Superior temporal gyrus (tissue), 1 donor: Measurements from ENCODE around the gene CASZ1.

Experiments
- DNase-seq: peaks from one replicate; pipeline ENCODE4 v3.0.0-alpha.2; 2016; ENCODE audit errors: extremely low spot score

The CASZ1 gene

GRCh38 chr1:10687782-10688408, 108.6 kb downstream of the CASZ1 start:
- no peak for DNase-seq

- DNase-seq: no peak
Measured at GRCh38 chr1:10687251-10687651, 109.2 kb downstream of the CASZ1 start.

- no peak for DNase-seq
Measured at GRCh38 chr1:10686404-10687040, 109.9 kb downstream of the CASZ1 start.

- no peak for DNase-seq
Measured at GRCh38 chr1:10685808-10686403, 110.5 kb downstream of the CASZ1 start.

GRCh38 chr1:10685196-10685807, 111.1 kb downstream of the CASZ1 start:
- no peak for DNase-seq

GRCh38 chr1:10684221-10684620, 112.2 kb downstream of the CASZ1 start:
- DNase-seq: no peak

- no peak for DNase-seq
Measured at GRCh38 chr1:10682449-10683309, 113.8 kb downstream of the CASZ1 start.

GRCh38 chr1:10682108-10682445, 114.4 kb downstream of the CASZ1 start:
- no peak for DNase-seq

GRCh38 chr1:10681296-10682107, 114.9 kb downstream of the CASZ1 start:
- DNase-seq: no peak

GRCh38 chr1:10680487-10680886, 116.0 kb downstream of the CASZ1 start:
- DNase-seq: no peak

GRCh38 chr1:10679496-10680220, 116.8 kb downstream of the CASZ1 start:
- DNase-seq: no peak

GRCh38 chr1:10678852-10679251, 117.6 kb downstream of the CASZ1 start:
- no peak for DNase-seq

GRCh38 chr1:10678402-10678801, 118.0 kb downstream of the CASZ1 start:
- DNase-seq: no peak

- DNase-seq: no peak
Measured at GRCh38 chr1:10677491-10678391, 118.7 kb downstream of the CASZ1 start.

GRCh38 chr1:10676963-10677362, 119.5 kb downstream of the CASZ1 start:
- DNase-seq: no peak

- no peak for DNase-seq
Measured at GRCh38 chr1:10675813-10676212, 120.6 kb downstream of the CASZ1 start.

- DNase-seq: no peak
Measured at GRCh38 chr1:10674700-10675609, 121.5 kb downstream of the CASZ1 start.

- no peak for DNase-seq
Measured at GRCh38 chr1:10674222-10674621, 122.2 kb downstream of the CASZ1 start.
